SKM-1 treated with dmso at 0.1 percent for 144 hours (cell line): ENCODE results near the gene SLC26A2.

Source experiments
- DNase-seq: peaks from one replicate; lab custom pipeline; 2025; ENCODE audit not compliant: unreplicated experiment; lab: John Stamatoyannopoulos, UW

The SLC26A2 gene

DNA sequence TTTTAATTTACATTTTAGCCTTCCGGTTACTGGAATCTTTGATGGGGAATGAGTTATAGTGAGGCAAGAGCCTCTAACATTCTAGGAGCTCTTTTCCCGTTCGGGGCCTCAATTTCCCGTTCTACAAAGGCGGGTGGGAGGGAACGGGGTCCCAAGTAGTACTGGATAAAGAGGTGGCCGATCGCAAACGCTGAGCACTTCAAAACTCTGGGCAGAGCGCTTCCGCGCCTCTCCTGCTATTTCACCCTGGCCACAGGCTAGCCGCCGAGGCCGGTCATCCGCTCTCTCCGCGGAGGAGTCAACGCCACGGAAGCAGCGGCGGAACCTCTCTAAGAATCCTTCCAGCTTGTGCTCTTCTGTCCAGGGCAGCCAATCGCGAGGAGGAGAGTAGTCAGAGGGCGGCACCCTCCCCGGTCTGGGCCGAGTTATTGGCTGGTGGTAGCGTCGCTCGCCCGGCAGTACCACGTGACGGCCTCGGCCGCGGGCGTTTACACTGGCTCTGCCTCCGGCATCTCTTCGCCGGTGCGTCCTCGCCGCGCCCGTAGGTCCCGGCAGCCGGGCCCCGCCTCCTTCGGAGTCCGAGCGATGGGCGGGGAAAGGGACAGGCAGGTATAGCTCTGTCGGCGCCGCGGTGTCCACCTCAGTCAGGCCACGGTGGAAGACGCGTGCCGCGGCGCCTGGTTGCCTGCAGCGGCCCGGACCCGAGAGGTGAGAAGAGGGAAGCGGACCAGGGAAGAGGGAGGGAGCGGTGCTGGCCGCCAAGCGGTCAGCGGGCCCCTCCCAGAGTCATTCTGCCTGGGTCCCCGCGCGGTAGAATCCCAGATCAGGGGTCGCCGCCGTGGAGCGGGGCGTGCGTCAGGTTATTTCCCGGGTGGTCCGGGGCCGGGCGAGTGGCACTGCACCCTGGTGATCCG lies at the start of gene SLC26A2:
TSS of gene SLC26A2 (plus strand) at position 487 of the 914 bp plus-strand sequence. CDS start 16,895 bp downstream, outside the sequence.
- peak; percentile 96 for DNase-seq

DNA sequence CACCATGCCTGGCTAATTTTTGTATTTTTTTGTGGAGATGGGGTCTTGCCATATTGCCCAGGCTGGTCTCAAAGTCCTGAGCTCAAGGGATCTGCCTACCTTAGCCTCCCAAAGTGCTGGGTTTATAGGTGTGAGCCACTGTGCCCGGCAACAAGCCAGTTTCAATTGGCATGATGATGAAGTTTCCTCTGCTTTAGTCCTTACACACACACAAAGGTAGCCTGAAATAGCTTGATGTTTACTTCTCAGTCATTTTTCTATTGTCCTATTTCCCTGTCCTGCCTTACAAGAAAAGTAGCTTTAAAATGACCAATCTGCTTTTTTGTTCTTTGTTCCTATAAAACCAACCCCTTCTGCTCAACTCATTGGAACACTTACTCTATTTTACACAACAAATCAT lies 49.5 kb upstream of the SLC26A2 start:
- no peak for DNase-seq

DNA sequence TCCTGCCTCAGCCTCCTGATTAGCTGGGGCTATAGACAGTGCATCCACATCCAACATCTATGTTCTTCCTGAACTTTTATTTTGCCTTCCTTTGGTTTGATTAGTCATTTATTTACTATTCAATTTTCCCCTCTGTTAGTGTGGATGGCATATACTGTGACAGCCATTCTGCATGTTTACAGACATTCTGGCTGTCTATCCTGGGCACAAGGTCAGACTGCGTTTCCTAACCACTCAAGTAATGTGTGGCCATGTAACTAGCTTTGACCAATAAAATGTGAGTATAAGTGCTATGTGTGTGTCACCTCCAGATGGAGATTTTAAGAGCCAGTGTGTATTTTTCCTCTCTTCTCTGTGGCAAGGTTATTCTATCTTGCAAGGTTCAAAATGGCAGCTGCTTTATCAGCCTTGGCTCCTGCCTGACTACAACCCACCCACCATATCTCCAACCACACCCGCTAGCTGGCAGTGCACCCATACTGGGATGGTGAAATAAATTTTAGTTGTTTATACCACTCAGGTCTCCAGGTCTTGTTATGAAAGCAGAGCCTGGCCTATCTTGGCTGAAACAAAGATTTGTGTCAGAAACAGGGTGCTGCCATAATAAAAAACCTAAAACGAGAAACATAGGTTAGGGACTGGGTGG lies 48.2 kb upstream of the SLC26A2 start:
- no peak for DNase-seq

GRCh38 chr5:149913436-149914419 lies 46.8 kb upstream of the SLC26A2 start:
- no peak for DNase-seq

- no peak for DNase-seq
These were observed 44.9 kb upstream of the SLC26A2 start for GRCh38 chr5:149915392-149916260.

GRCh38 chr5:149916334-149917072 lies 44.1 kb upstream of the SLC26A2 start:
- DNase-seq, result no peak

GRCh38 chr5:149917073-149917676 lies 43.4 kb upstream of the SLC26A2 start:
- DNase-seq, result no peak

DNA sequence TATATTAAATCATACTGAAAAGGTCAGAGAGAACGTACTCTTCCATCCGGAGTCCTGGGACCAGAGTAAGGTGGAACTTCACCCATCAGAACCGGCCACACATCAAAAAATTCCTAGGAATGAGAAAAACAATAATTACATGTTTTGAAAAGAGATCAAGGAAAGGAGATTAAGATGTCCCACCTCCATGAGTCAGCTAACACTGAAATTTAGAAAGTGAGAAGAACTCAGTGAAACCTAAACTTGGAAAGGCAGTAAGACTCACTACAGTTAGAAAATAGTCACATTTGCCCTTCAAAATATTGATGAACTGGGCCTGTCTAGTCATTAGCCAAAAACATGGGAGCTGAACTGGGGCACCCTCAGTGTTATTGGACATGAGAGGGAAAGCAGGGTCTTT lies 39.0 kb upstream of the SLC26A2 start:
- DNase-seq, result no peak

DNA sequence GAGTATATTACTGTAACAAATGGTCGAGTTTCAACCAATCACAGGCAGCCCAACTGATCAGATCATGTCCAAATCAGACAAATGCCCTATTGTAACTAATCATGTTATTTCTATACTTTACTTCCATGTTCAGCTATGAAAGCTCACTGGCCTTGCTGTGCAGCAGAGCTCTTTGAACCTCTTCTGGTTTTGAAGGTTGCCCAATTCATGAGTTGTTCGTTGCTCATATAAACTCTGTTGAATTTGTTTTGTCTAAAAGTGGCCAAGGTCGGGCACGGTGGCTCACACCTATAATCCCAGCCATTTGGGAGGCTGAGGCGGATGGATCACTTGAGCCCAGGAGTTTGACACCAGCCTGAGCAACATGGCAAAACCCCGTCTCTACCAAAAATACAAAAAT lies 37.6 kb upstream of the SLC26A2 start:
- DNase-seq, result no peak

GRCh38 chr5:149924486-149924885 lies 36.1 kb upstream of the SLC26A2 start:
- no peak for DNase-seq

DNA sequence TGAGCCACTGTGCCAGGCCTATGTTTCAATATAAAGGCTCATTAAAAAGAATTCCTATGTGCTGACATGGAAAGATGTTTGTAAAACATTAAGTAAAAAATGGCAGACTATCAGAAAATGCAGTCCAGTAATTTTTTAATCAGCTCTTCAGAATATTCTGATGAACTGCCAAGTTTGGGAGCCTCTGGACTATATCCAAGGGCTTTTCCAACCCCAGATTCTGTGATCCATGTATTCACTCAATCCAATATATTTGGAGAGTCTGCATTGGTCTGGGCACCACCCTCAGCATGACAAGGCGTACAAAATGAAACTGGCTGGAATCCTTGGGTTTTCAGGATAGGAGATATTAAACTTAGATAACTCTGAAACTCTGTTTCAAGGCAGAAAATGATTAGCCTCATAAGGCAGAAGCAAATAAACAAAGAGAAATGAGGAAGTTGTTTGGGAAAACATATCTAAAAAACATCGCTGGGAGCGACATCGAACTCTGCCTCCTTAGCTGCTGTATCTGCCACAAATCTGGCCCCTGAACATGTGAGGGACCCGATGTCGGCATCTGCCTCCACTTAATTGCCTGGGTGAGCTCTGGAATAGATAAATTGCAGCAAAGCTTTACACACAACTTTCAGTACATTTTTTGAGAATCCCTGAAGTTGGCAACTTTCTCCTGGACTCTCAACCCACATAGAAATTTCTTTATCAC lies 30.4 kb upstream of the SLC26A2 start:
- no peak for DNase-seq

DNA sequence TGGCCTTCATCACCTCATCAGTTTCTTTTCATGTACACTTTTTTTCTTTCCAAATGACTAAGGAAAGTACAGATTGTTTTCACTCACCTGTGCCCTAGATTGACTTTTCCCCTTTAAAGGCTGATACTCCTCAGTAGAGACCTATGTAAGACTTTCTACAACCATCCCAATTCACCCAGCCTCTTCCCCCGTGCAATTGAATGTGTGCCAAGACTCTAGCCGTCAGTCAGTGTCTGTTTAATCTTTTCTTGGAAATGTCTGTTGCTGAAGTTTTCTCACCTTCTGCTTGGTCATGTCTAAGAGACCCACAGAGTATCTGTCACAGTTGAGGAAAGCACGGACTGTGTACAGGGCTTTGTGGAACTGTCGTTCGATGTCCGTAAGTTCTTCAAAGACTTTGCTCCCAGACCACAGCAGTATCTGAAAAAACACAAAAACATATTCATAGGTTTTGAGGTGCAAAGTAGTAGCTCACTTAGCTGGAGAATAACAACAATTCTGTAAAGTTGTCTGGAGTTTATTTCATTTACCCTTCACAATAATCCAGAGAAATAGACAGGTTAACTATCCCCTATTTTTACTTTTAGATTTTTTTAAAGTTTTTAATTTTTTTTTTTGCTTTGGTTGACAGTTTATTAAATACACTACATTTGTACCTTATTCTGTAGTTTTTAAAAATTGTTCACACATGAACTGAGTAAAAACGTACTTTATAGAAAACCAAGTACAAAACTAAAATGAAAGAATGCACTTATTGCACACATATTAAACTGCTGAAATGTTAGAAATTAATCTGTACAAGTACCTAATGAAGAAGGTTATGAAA lies 29.6 kb upstream of the SLC26A2 start:
- DNase-seq, result no peak

DNA sequence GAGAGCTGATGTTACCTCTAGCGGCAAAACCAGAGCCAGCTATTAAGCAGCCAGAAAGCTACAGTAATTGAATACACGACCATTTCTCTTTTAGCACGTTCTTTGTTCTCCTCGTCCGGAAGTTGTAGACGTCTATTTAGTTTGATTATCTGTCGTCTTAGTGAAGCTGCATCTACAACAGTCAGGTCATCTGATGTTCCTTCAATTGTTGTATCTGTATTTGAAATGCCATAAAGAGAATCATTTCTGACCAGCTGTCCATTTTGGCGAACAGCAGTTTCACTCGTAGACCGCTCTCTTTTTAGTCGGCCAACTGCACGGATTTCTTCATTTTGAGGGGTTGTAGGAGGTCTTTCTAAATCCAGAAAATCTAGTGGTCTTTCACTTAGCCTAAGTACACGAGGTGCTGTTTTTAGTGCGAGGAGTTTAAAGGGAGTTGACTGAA lies 28.5 kb upstream of the SLC26A2 start:
- DNase-seq, result no peak

- no peak for DNase-seq
These were observed 27.9 kb upstream of the SLC26A2 start for GRCh38 chr5:149932445-149933350.

DNA sequence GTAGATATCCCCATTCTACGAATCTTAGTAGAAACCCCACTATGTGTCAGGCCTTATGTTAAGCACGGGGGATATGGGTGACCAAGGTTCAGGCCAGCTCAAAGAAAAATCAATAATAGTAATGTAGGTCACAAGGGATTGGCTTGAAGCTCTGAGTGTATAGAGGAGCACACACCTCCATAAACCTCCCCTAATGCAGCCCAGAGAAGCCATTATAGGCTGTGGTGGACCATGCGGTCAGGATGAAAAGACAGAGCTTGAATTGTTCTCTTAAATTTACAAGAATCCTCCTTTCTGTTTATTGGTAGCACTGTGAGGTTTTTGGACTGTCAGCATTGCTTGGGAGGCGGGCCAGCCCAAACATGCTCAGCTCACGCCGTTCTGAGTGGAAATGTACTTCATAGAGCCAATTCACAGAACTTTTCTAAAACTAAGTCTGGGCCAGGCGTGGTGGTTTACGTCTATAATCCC lies 25.1 kb upstream of the SLC26A2 start:
- DNase-seq, result no peak

DNA sequence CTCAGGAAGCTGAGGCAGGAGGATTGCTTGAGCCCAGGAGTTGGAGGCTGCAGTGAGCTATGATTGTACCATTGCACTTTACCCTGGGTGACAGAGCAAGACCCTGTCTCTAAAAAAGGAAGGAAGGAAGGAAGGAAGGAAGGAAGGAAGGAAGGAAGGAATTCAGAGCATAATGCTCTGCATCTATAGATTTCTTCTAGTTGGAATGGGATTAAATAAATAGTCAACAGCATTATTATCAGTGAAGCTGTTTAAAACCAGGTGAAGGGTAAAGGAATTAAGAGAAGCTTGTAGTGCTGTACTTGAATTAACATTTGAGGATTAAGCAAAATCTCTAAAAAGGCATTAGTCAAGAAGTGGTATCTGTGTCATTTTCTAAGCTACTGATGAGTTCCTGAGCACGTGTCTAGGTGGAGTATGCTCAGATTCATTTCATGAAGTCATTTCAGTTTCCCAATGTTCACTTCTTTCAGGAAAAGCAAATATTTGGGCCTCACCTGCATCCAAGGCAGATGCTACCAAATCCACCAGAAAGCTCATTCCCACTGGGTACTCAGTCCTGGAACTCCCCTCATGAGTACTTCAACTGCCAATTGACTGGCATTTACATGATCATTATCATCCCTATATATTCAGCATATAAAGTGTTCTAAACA lies 24.4 kb upstream of the SLC26A2 start:
- no peak for DNase-seq
